ENCODE data around the gene GSTA5.

The GSTA5 gene

GRCh38 chr6:52840763-52841585, at the start of gene GSTA5:
TSS of gene GSTA5 (minus strand) at chr6:52840813.
- Histone ChIP-seq H3K36me3 (ENCODE audit: insufficient read depth, low read length) (no peaks in the 10 kb centered on the region), H2AFZ (ENCODE audit: low read length) (no peak within 1 kb of the TSS), H3K4me1 (ENCODE audit: insufficient read depth, low read length, poor library complexity, severe bottlenecking) (no peaks in the 10 kb centered on the region), H3K9me2 (replicated peaks; ENCODE audit: low read depth, low read length) (no peaks in the 10 kb centered on the region), H3K27me3 (ENCODE audit: insufficient read depth, low read length, poor library complexity, severe bottlenecking) (no peaks in the 10 kb centered on the region), H4K20me1 (ENCODE audit: insufficient read depth, low read length, poor library complexity, severe bottlenecking) (no peaks in the 10 kb centered on the region), H3K9ac (ENCODE audit: low read depth, low read length, poor library complexity, severe bottlenecking) (no peak within 1 kb of the TSS), H3K4me3 (ENCODE audit: low read length, poor library complexity, severe bottlenecking) (no peak within 1 kb of the TSS), H3K79me2 (ENCODE audit: insufficient read depth, low read length) (no peaks in the 10 kb centered on the region), H3K9me3 (ENCODE audit: insufficient read depth, low read depth, low read length) (no peaks in the 10 kb centered on the region), H3F3A (ENCODE audit: low read depth) (no peaks in the 10 kb centered on the region), H3K4me2 (ENCODE audit: low read depth, low read length, poor library complexity, severe bottlenecking) (no peak within 1 kb of the TSS)
- TF ChIP-seq EZH2phosphoT487 (IDR thresholded peaks at IDR 0.05; ENCODE audit: borderline replicate concordance) (no peak), CTCF (conservative IDR thresholded peaks at IDR 0.05; ENCODE audit: low read length) (no peak)

- Histone ChIP-seq H3K9me2 (replicated peaks; ENCODE audit: low read depth, low read length) (no peaks in the 10 kb centered on the region), H3K4me2 (ENCODE audit: low read depth, low read length, poor library complexity, severe bottlenecking) (no peak overlapping the region), H3K9me3 (ENCODE audit: insufficient read depth, low read depth, low read length) (no peaks in the 10 kb centered on the region), H3K27me3 (ENCODE audit: insufficient read depth, low read length, poor library complexity, severe bottlenecking) (no peaks in the 10 kb centered on the region), H2AFZ (ENCODE audit: low read length) (no peak overlapping the region), H4K20me1 (ENCODE audit: insufficient read depth, low read length, poor library complexity, severe bottlenecking) (no peaks in the 10 kb centered on the region), H3F3A (ENCODE audit: low read depth) (no peaks in the 10 kb centered on the region), H3K36me3 (ENCODE audit: insufficient read depth, low read length) (no peaks in the 10 kb centered on the region), H3K79me2 (ENCODE audit: insufficient read depth, low read length) (no peaks in the 10 kb centered on the region), H3K4me3 (ENCODE audit: low read length, poor library complexity, severe bottlenecking) (no peak overlapping the region), H3K9ac (ENCODE audit: low read depth, low read length, poor library complexity, severe bottlenecking) (no peak overlapping the region), H3K4me1 (ENCODE audit: insufficient read depth, low read length, poor library complexity, severe bottlenecking) (no peaks in the 10 kb centered on the region)
- TF ChIP-seq CTCF (conservative IDR thresholded peaks at IDR 0.05; ENCODE audit: low read length) (no peak), EZH2phosphoT487 (IDR thresholded peaks at IDR 0.05; ENCODE audit: borderline replicate concordance) (no peak)
These were observed 49.4 kb upstream of the GSTA5 start for GRCh38 chr6:52890018-52890417.

- Histone ChIP-seq H4K20me1 (ENCODE audit: insufficient read depth, low read length, poor library complexity, severe bottlenecking) (no peaks in the 10 kb centered on the region), H3K4me1 (ENCODE audit: insufficient read depth, low read length, poor library complexity, severe bottlenecking) (no peaks in the 10 kb centered on the region), H3K27me3 (ENCODE audit: insufficient read depth, low read length, poor library complexity, severe bottlenecking) (no peaks in the 10 kb centered on the region), H3K9me3 (ENCODE audit: insufficient read depth, low read depth, low read length) (no peaks in the 10 kb centered on the region), H3K4me2 (ENCODE audit: low read depth, low read length, poor library complexity, severe bottlenecking) (no peak overlapping the region), H3F3A (ENCODE audit: low read depth) (no peaks in the 10 kb centered on the region), H3K79me2 (ENCODE audit: insufficient read depth, low read length) (no peaks in the 10 kb centered on the region), H3K4me3 (ENCODE audit: low read length, poor library complexity, severe bottlenecking) (no peak overlapping the region), H3K9ac (ENCODE audit: low read depth, low read length, poor library complexity, severe bottlenecking) (no peak overlapping the region), H3K9me2 (replicated peaks; ENCODE audit: low read depth, low read length) (no peaks in the 10 kb centered on the region), H3K36me3 (ENCODE audit: insufficient read depth, low read length) (no peaks in the 10 kb centered on the region), H2AFZ (ENCODE audit: low read length) (no peak overlapping the region)
- no peak for TF ChIP-seq CTCF (conservative IDR thresholded peaks at IDR 0.05; ENCODE audit: low read length)
These were observed 47.4 kb upstream of the GSTA5 start for GRCh38 chr6:52887910-52888524.

All from Loucy (cell line).